HG03280 (cell line): ENCODE measurements around the gene ACAA2.

Experiments
- ATAC-seq: cut with Tn5 transposase; IDR thresholded peaks from one replicate; pipeline ENCODE4 v1.9.1; 2021; ENCODE audit warnings: mild to moderate bottlenecking, moderate library complexity; ENCODE audit not compliant: unreplicated experiment

ACAA2 gene

DNA sequence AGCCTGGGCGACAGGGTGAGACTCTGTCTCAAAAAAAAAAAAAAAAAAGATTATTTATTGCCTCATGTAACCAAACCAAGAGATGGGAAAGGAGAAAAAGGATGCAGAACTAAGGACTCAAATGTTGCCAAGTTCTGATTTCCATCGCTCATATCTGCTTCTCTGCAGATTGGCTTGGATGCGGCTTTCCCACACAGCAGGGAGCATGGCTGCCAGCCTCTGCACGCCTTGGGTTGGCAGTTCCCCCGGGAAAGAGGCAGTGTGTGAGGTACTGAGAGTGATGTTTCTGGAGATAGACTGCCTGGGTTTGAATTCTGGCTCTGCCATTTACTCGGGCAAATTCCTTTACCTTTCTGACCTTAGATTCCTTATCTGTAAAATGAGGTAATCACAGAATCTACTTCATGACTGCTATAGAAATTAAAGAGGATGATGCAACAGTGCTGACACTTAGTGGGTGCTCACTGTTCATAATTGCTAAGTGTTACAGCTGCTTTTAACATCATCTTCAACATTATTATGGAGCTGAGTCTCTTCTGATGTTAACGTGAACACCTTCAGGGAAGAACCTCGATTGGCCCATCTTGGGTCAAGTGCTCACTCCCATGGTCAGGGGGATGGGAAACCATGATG, 68.8 kb downstream of the ACAA2 start:
- ATAC-seq = no peak

- ATAC-seq = no peak
Measured at GRCh38 chr18:49743117-49743567, 70.2 kb downstream of the ACAA2 start.

DNA sequence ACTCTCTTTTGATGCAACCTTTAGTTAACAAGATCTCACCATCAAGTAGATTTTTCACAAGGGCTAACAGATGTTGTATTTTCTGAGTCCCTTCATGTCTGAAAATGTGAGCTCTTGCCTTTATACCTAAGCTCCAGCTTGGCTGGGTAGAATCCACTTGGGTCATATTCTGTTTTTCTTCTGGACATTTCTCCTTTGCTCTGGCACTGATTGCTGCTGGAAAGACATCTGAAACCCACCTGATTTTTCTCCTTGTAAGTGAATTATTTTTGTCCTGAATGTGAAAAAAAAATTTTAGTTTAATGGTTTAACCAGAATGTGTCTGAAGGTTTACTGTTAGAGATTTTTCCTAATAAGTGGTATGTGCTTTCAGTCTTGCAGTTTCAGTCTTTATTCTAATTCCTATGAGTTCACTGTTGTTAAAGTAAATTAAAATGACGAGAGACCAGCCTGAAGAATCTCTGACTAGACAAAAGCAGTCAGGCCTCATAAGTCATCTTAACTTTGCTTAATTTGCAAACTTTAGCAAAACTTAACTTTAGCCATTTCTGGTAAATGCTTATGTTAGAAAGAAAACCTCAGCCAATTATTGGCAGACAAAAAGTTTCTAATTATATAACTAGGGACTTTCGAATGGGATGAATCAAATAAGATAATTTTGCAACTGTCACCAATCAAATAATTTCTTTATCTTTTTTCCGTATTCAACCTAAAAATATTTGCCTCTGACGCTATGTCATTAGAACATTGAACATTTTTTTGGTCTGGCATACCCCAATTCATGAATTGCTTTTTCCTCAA, 70.8 kb downstream of the ACAA2 start:
- no peak for ATAC-seq

- ATAC-seq = no peak
Measured at GRCh38 chr18:49739275-49739674, 74.1 kb downstream of the ACAA2 start.

DNA sequence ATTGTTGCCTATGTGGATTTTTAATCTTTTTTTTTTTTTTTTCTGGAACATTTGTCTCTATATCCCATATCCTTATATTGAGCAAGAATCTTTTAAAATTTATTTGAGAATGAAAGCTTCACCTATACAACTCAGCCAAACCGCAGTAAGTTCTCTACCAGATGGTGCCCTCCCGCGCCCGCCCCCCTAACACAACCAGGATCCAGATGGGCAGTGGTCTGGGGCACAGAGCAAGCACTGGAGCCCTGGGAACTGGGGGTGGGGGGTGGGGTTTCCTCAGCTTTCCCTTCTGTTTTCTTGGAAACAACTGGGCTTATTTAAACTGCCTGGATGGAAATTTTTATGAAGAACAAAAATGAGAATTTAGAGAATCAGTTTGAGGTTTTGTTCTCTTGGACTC, 74.6 kb downstream of the ACAA2 start:
- ATAC-seq = no peak

GRCh38 chr18:49734836-49735235, 78.5 kb downstream of the ACAA2 start:
- ATAC-seq = no peak

GRCh38 chr18:49733896-49734585, 79.3 kb downstream of the ACAA2 start:
- ATAC-seq = no peak

DNA sequence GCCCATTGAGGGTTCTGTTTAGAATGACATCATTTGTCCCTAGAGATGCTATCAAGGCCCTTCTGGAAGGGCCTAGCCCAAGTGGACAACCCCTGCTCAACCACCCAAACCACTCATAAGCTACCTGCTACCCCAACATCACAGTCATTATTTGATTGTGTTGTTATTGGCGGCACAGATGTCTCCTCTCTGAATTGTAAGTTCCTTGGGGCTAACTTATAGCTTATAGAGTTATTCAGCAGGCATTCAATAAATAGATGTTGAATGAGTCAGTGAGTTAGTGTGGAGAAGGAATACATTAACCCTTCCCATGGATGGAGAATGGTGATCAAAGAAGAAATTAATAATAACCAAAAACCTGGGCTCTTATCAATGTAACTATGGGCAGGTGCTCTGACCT, 80.0 kb downstream of the ACAA2 start:
- no peak for ATAC-seq
